ENCODE data around the gene FAIM2.

Gene FAIM2

GRCh38 chr12:49900371-49900770 is 3.3 kb downstream of the FAIM2 start:
- Histone ChIP-seq H3K36me3 (ENCODE audit: insufficient read depth, low read depth, low read length) (no peaks in the 10 kb centered on the region), H3K4me1 (ENCODE audit: insufficient read depth, low read length) (peaks cover 3% of the 10 kb centered on the region; the same call in 1 of the 2 replicates), H3K27ac (ENCODE audit: low read length) (no peak overlapping the region), H3K9ac (ENCODE audit: low read depth, low read length) (no peak overlapping the region), H3K9me3 (ENCODE audit: insufficient read depth, low read depth, low read length) (no peaks in the 10 kb centered on the region), H3K27me3 (ENCODE audit: insufficient read depth, low read length) (peaks cover 23% of the 10 kb centered on the region), H3K4me3 (ENCODE audit: low read length) (no peak overlapping the region)

GRCh38 chr12:49899921-49900320 is 3.8 kb downstream of the FAIM2 start:
- Histone ChIP-seq H3K36me3 (ENCODE audit: insufficient read depth, low read depth, low read length) (no peaks in the 10 kb centered on the region), H3K27ac (ENCODE audit: low read length) (no peak overlapping the region), H3K4me3 (ENCODE audit: low read length) (no peak overlapping the region), H3K9ac (ENCODE audit: low read depth, low read length) (no peak overlapping the region), H3K9me3 (ENCODE audit: insufficient read depth, low read depth, low read length) (no peaks in the 10 kb centered on the region), H3K4me1 (ENCODE audit: insufficient read depth, low read length) (peaks cover 3% of the 10 kb centered on the region; the same call in 1 of the 2 replicates), H3K27me3 (ENCODE audit: insufficient read depth, low read length) (peaks cover 24% of the 10 kb centered on the region)

- Histone ChIP-seq H3K27ac (ENCODE audit: low read length) (no peak overlapping the region), H3K4me3 (ENCODE audit: low read length) (no peak overlapping the region), H3K9ac (ENCODE audit: low read depth, low read length) (no peak overlapping the region), H3K36me3 (ENCODE audit: insufficient read depth, low read depth, low read length) (no peaks in the 10 kb centered on the region), H3K27me3 (ENCODE audit: insufficient read depth, low read length) (peaks cover 19% of the 10 kb centered on the region), H3K9me3 (ENCODE audit: insufficient read depth, low read depth, low read length) (no peaks in the 10 kb centered on the region), H3K4me1 (ENCODE audit: insufficient read depth, low read length) (peaks cover 6% of the 10 kb centered on the region)
Observed at GRCh38 chr12:49899286-49899843, 4.3 kb downstream of the FAIM2 start.

- Histone ChIP-seq H3K36me3 (ENCODE audit: insufficient read depth, low read depth, low read length) (no peaks in the 10 kb centered on the region), H3K4me1 (ENCODE audit: insufficient read depth, low read length) (peaks cover 3% of the 10 kb centered on the region), H3K4me3 (ENCODE audit: low read length) (no peak overlapping the region), H3K9ac (ENCODE audit: low read depth, low read length) (no peak overlapping the region), H3K9me3 (ENCODE audit: insufficient read depth, low read depth, low read length) (no peaks in the 10 kb centered on the region), H3K27me3 (ENCODE audit: insufficient read depth, low read length) (0 out of 2 replicates have a peak, but pooled peaks cover 3% of the 10 kb centered on the region), H3K27ac (ENCODE audit: low read length) (no peak overlapping the region)
Observed at GRCh38 chr12:49897276-49897675, 6.4 kb downstream of the FAIM2 start.

- no peaks in the 10 kb centered on the region for H3K36me3 ChIP-seq (ENCODE audit: insufficient read depth, low read depth, low read length)
- H3K9ac ChIP-seq (ENCODE audit: low read depth, low read length): no peak overlapping the region
- 0 out of 2 replicates have a peak, but pooled peaks cover 3% of the 10 kb centered on the region for H3K27me3 ChIP-seq (ENCODE audit: insufficient read depth, low read length)
- H3K27ac ChIP-seq (ENCODE audit: low read length): no peak overlapping the region
- H3K4me1 ChIP-seq (ENCODE audit: insufficient read depth, low read length): peaks cover 3% of the 10 kb centered on the region
- no peaks in the 10 kb centered on the region for H3K9me3 ChIP-seq (ENCODE audit: insufficient read depth, low read depth, low read length)
- no peak overlapping the region for H3K4me3 ChIP-seq (ENCODE audit: low read length)
Observed at GRCh38 chr12:49895773-49896172, 7.9 kb downstream of the FAIM2 start.

- no peaks in the 10 kb centered on the region for H3K9me3 ChIP-seq (ENCODE audit: insufficient read depth, low read depth, low read length)
- no peak overlapping the region for H3K27ac ChIP-seq (ENCODE audit: low read length)
- no peaks in the 10 kb centered on the region for H3K36me3 ChIP-seq (ENCODE audit: insufficient read depth, low read depth, low read length)
- H3K9ac ChIP-seq (ENCODE audit: low read depth, low read length): no peak overlapping the region
- H3K4me1 ChIP-seq (ENCODE audit: insufficient read depth, low read length): peaks cover 3% of the 10 kb centered on the region
- 0 out of 2 replicates have a peak, but pooled peaks cover 3% of the 10 kb centered on the region for H3K27me3 ChIP-seq (ENCODE audit: insufficient read depth, low read length)
- H3K4me3 ChIP-seq (ENCODE audit: low read length): no peak overlapping the region
Observed at GRCh38 chr12:49894751-49895148, 8.9 kb downstream of the FAIM2 start.

- Histone ChIP-seq H3K4me1 (ENCODE audit: insufficient read depth, low read length) (peaks cover 3% of the 10 kb centered on the region), H3K9me3 (ENCODE audit: insufficient read depth, low read depth, low read length) (no peaks in the 10 kb centered on the region), H3K4me3 (ENCODE audit: low read length) (no peak overlapping the region), H3K27ac (ENCODE audit: low read length) (no peak overlapping the region), H3K36me3 (ENCODE audit: insufficient read depth, low read depth, low read length) (no peaks in the 10 kb centered on the region), H3K27me3 (ENCODE audit: insufficient read depth, low read length) (0 out of 2 replicates have a peak, but pooled peaks cover 3% of the 10 kb centered on the region), H3K9ac (ENCODE audit: low read depth, low read length) (no peak overlapping the region)
Observed at GRCh38 chr12:49893753-49894750, 9.6 kb downstream of the FAIM2 start.

- Histone ChIP-seq H3K9ac (ENCODE audit: low read depth, low read length) (no peak overlapping the region), H3K27me3 (ENCODE audit: insufficient read depth, low read length) (0 out of 2 replicates have a peak, but pooled peaks cover 3% of the 10 kb centered on the region), H3K4me1 (ENCODE audit: insufficient read depth, low read length) (peaks cover 3% of the 10 kb centered on the region), H3K27ac (ENCODE audit: low read length) (no peak overlapping the region), H3K36me3 (ENCODE audit: insufficient read depth, low read depth, low read length) (no peaks in the 10 kb centered on the region), H3K4me3 (ENCODE audit: low read length) (no peak overlapping the region), H3K9me3 (ENCODE audit: insufficient read depth, low read depth, low read length) (no peaks in the 10 kb centered on the region)
Observed at GRCh38 chr12:49892732-49893317, 10.9 kb downstream of the FAIM2 start.

GRCh38 chr12:49892084-49892731 is 11.5 kb downstream of the FAIM2 start:
- Histone ChIP-seq H3K4me3 (ENCODE audit: low read length) (no peak overlapping the region), H3K9me3 (ENCODE audit: insufficient read depth, low read depth, low read length) (no peaks in the 10 kb centered on the region), H3K36me3 (ENCODE audit: insufficient read depth, low read depth, low read length) (no peaks in the 10 kb centered on the region), H3K9ac (ENCODE audit: low read depth, low read length) (no peak overlapping the region), H3K27ac (ENCODE audit: low read length) (no peak overlapping the region), H3K27me3 (ENCODE audit: insufficient read depth, low read length) (0 out of 2 replicates have a peak, but pooled peaks cover 3% of the 10 kb centered on the region), H3K4me1 (ENCODE audit: insufficient read depth, low read length) (peaks cover 3% of the 10 kb centered on the region)

- no peak overlapping the region for H3K27ac ChIP-seq (ENCODE audit: low read length)
- H3K27me3 ChIP-seq (ENCODE audit: insufficient read depth, low read length): 0 out of 2 replicates have a peak, but pooled peaks cover 3% of the 10 kb centered on the region
- peaks cover 3% of the 10 kb centered on the region for H3K4me1 ChIP-seq (ENCODE audit: insufficient read depth, low read length)
Observed at GRCh38 chr12:49891476-49891875, 12.2 kb downstream of the FAIM2 start.

GRCh38 chr12:49891012-49891411 is 12.7 kb downstream of the FAIM2 start:
- Histone ChIP-seq H3K9ac (ENCODE audit: low read depth, low read length) (no peak overlapping the region), H3K27me3 (ENCODE audit: insufficient read depth, low read length) (0 out of 2 replicates have a peak, but pooled peaks cover 3% of the 10 kb centered on the region), H3K27ac (ENCODE audit: low read length) (no peak overlapping the region), H3K9me3 (ENCODE audit: insufficient read depth, low read depth, low read length) (no peaks in the 10 kb centered on the region), H3K4me1 (ENCODE audit: insufficient read depth, low read length) (peaks cover 3% of the 10 kb centered on the region), H3K36me3 (ENCODE audit: insufficient read depth, low read depth, low read length) (no peaks in the 10 kb centered on the region), H3K4me3 (ENCODE audit: low read length) (no peak overlapping the region)

More at GRCh38 chr12:49891476-49891875, 12.2 kb downstream of the FAIM2 start:
- Histone ChIP-seq H3K4me3 (ENCODE audit: low read length) (no peak overlapping the region), H3K9me3 (ENCODE audit: insufficient read depth, low read depth, low read length) (no peaks in the 10 kb centered on the region), H3K9ac (ENCODE audit: low read depth, low read length) (no peak overlapping the region), H3K36me3 (ENCODE audit: insufficient read depth, low read depth, low read length) (no peaks in the 10 kb centered on the region)
